GM10266 (cell line): Measurements from ENCODE around the gene ALPP.

Source experiments
- DNase-seq: peaks from one replicate; pipeline ENCODE4 v3.0.0; 2012; ENCODE audit errors: extremely low spot score
- TF ChIP-seq, protein P1 (sequence below): IDR thresholded peaks from 2 replicates; pipeline ENCODE4 v1.5.1; 2012; ENCODE audit warnings: mild to moderate bottlenecking, low read depth; ENCODE audit not compliant: control insufficient read depth, insufficient read depth; ENCODE audit errors: missing control alignments

Gene ALPP

GRCh38 chr2:232352511-232353091 is 25.9 kb upstream of the ALPP start:
- no peak for DNase-seq
- TF ChIP-seq, protein P1, sequence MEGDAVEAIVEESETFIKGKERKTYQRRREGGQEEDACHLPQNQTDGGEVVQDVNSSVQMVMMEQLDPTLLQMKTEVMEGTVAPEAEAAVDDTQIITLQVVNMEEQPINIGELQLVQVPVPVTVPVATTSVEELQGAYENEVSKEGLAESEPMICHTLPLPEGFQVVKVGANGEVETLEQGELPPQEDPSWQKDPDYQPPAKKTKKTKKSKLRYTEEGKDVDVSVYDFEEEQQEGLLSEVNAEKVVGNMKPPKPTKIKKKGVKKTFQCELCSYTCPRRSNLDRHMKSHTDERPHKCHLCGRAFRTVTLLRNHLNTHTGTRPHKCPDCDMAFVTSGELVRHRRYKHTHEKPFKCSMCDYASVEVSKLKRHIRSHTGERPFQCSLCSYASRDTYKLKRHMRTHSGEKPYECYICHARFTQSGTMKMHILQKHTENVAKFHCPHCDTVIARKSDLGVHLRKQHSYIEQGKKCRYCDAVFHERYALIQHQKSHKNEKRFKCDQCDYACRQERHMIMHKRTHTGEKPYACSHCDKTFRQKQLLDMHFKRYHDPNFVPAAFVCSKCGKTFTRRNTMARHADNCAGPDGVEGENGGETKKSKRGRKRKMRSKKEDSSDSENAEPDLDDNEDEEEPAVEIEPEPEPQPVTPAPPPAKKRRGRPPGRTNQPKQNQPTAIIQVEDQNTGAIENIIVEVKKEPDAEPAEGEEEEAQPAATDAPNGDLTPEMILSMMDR, result no peak

- no peak for DNase-seq
- TF ChIP-seq, protein P1, result no peak
Measured at GRCh38 chr2:232353096-232353495, 25.5 kb upstream of the ALPP start.

DNA sequence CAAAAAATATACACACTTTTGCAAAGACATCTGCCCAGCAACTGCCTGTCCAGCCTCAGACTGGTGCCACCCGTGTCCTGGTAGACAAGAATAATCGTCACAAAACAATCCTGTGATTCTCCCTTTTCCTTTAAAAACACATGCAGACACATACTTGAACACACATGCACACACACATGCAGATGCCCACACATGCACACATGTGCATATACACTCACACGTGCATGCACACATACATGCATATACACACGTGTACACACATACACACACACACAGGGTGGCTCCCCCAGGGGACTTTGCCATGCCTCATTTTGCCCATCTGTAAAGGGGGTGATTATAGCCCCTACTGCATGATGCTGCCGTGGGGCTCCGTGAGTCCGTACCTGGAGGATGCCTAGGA is 24.9 kb upstream of the ALPP start:
- TF ChIP-seq, protein P1, result no peak
- no peak for DNase-seq

DNA sequence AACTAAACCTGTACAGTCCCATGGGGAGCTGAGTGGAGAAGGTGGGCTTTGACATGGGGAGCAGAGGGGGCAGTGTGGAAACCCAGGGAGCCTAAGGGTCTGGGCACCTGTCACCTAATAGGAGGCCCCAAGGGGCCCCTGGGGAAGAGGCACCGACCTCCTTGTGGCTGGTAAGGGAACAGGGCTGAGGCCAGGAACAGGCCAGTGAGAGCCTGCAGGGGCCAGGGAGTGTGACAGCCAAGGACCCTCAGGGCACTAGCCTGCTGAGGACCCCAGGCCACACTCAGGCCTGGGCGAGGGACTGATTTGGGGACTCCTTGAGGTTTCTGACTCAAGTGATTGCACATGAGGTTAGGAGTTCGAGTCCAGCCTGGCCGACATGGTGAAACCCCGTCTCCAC is 24.5 kb upstream of the ALPP start:
- TF ChIP-seq, protein P1, result no peak
- DNase-seq, result no peak

- TF ChIP-seq, protein P1, result no peak
- DNase-seq, result no peak
Measured at GRCh38 chr2:232361646-232362045, 16.9 kb upstream of the ALPP start.

DNA sequence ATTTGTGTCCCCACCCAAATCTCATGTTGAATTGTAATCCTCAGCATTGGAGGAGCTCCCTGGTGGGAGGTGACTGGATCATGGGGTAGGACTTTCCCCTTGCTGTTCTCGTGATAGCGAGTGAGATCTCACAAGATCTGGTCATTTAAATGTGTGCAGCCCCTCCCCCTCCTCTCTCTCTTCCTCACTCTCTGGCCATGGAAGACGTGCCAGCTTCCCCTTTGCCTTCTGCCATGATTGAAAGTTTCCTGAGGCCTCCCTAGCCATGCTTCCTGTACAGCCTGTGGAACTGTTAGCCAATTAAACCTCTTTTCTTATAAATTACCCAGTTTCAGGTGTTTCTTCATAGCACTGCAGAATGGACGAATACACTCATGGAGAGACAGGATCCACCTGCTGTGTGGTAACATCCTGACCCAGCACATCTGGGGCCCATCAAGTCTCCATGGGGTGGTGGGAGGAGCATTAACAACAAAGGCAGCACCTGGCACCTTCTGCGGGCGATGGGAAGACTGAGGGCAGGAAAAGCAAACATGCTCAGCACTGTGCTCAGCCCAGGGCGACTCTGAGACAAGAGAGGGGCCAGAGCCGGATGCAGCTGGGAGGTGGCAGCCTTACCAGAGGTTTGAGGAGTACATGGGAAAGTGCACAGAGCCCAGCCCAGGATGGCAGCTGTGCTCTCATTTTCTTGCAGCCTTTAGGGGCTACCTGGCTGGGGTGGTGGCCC is 16.2 kb upstream of the ALPP start:
- DNase-seq, result no peak

More for the DNA sequence above, 16.2 kb upstream of the ALPP start:
- TF ChIP-seq, protein P1, result no peak
